ENCODE results near the gene GPX4.
A peak's percentile ranks its signal among the peaks of the same experiment; 100 is the strongest.
"Not testable (repeated sequence)": the region's sequence is repeated elsewhere in the genome, so short reads cannot be mapped to it uniquely, and the experiment has no call there.

GPX4 gene

GRCh38 chr19:1117654-1118053, 13.9 kb downstream of the GPX4 start:
- no peak for DNase-seq

- DNase-seq: no peak
Observed at GRCh38 chr19:1118999-1119398, 15.2 kb downstream of the GPX4 start.

GRCh38 chr19:1119475-1120217, 15.9 kb downstream of the GPX4 start:
- DNase-seq: no peak

GRCh38 chr19:1121395-1121794, 17.6 kb downstream of the GPX4 start:
- no peak for DNase-seq

- DNase-seq: no peak
Observed at GRCh38 chr19:1122021-1122971, 18.5 kb downstream of the GPX4 start.

GRCh38 chr19:1122972-1123363, 19.2 kb downstream of the GPX4 start:
- DNase-seq: peak; percentile 80

- DNase-seq: no peak
Observed at GRCh38 chr19:1123381-1123780, 19.6 kb downstream of the GPX4 start.

- no peak for DNase-seq
Observed at GRCh38 chr19:1123885-1124677, 20.3 kb downstream of the GPX4 start.

GRCh38 chr19:1125601-1126467, 22.0 kb downstream of the GPX4 start:
- no peak for DNase-seq

- no peak for DNase-seq
Observed at GRCh38 chr19:1126984-1127760, 23.4 kb downstream of the GPX4 start.

GRCh38 chr19:1128106-1128505, 24.3 kb downstream of the GPX4 start:
- DNase-seq: no peak

- not testable (repeated sequence) for DNase-seq
Observed at GRCh38 chr19:1129084-1129483, 25.3 kb downstream of the GPX4 start.

- DNase-seq: no peak
Observed at GRCh38 chr19:1129535-1129934, 25.7 kb downstream of the GPX4 start.

GRCh38 chr19:1130771-1131717, 27.2 kb downstream of the GPX4 start:
- peak; percentile 35 for DNase-seq

GRCh38 chr19:1131718-1132551, 28.1 kb downstream of the GPX4 start:
- DNase-seq: peak; percentile 89

- no peak for DNase-seq
Observed at GRCh38 chr19:1132552-1133383, 29.0 kb downstream of the GPX4 start.

GRCh38 chr19:1133471-1133929, 29.7 kb downstream of the GPX4 start:
- DNase-seq: no peak

GRCh38 chr19:1134431-1134830, 30.6 kb downstream of the GPX4 start:
- DNase-seq: no peak
